Stomach (tissue), 9 donors: Measurements from ENCODE around the gene ADGRD1. TPM values are rescaled to one million over a fixed set of nuclear protein-coding genes. Genes with fewer than 3 reads are reported as not detected.

Experiments
- DNase-seq, 2 donors: peaks; one replicate each; pipeline versions ENCODE4 v3.0.0 to v3.0.0-alpha.2; 2013 to 2019
- H3K27ac ChIP-seq, 5 donors: fragments of 200-600 bp in 4 of 5; sonication (generic) in 4 of 5; one replicate each; pipeline ENCODE4 v1.5.1; 2013 to 2019; ENCODE audit warnings: mild to moderate bottlenecking in 1 of 5, moderate library complexity in 1 of 5
- H3K27me3 ChIP-seq, 3 donors: fragments of 200-600 bp; sonication (generic); one replicate each; pipeline ENCODE4 v1.5.1; 2017 to 2019; ENCODE audit warnings: mixed run types in 1 of 3
- H3K36me3 ChIP-seq, 4 donors: fragments of 200-600 bp; sonication (generic); 1 replicate in 3 of 4; 2 replicates in 1 of 4; pipeline ENCODE4 v1.5.1; 2016 to 2019
- H3K4me1 ChIP-seq, 4 donors: fragments of 200-600 bp; sonication (generic); one replicate each; pipeline ENCODE4 v1.5.1; 2016 to 2019
- H3K4me3 ChIP-seq, 4 donors: fragments of 200-600 bp; sonication (generic) in 3 of 4; one replicate each; pipeline ENCODE4 v1.5.1; 2016 to 2019; ENCODE audit warnings: mild to moderate bottlenecking in 1 of 4
- H3K9me3 ChIP-seq, 4 donors: fragments of 200-600 bp; sonication (generic); one replicate each; pipeline ENCODE4 v1.5.1; 2016 to 2019
- CTCF ChIP-seq, 7 experiments: fragments of 450-650 bp in 4 of 7; fragments of 200-600 bp in 3 of 7; sonication (generic) in 3 of 7; IDR thresholded peaks; one replicate each; pipeline ENCODE4 v1.5.1; 2016 to 2019; ENCODE audit warnings: antibody characterized with exemption in 7 of 7, control low read depth in 2 of 7, mild to moderate bottlenecking in 1 of 7
- EP300 ChIP-seq: sonication (generic); formaldehyde crosslinking; IDR thresholded peaks from one replicate; pipeline ENCODE4 v1.6.1; 2017; ENCODE audit warnings: antibody characterized with exemption
- POLR2A ChIP-seq, 4 donors: fragments of 450-650 bp; IDR thresholded peaks; one replicate each; pipeline ENCODE4 v1.6.1; 2016; ENCODE audit warnings: antibody characterized with exemption in 4 of 4, control low read depth in 2 of 4, mild to moderate bottlenecking in 1 of 4, moderate library complexity in 1 of 4
- POLR2AphosphoS5 ChIP-seq, 3 donors: sonication (generic); formaldehyde crosslinking; IDR thresholded peaks; one replicate each; pipeline ENCODE4 v1.6.1; 2016; ENCODE audit warnings: antibody characterized with exemption in 3 of 3
- WGBS, 5 donors: extraction: QIAGEN DNeasy Blood & Tissue Kit in 3 of 5; methylation state at CpG; one replicate each; pipeline versions ENCODE4 v1.1.5 to v1.1.7; 2013 to 2018; 5-methylcytosine and 5-hydroxymethylcytosine counted together
- intact Hi-C: fragments of 100-400 bp; cut with DNase I; formaldehyde crosslinking; loops from one replicate; pipeline ENCODE4 v1.15.1; 2023; ENCODE audit warnings: low total_unique reads
- polyA plus RNA-seq, 3 donors: library from polyadenylated mRNA; stranded (reverse); fragments of 200-250 nt; gene quantifications; one replicate each; pipeline ENCODE4 v1.2.3, GENCODE V29; 2013
- total RNA-seq, 5 donors: library from RNA; depleted of rRNA; stranded (reverse); fragments of >200 nt; gene quantifications; one replicate each; pipeline versions ENCODE4 v1.1.0 to v1.2.3, GENCODE V29; 2014 to 2016
- donor health status: healthy with polysubstance abuse.
- donor health status: Bipolar disorder and iron deficiency.
- donor health status: healthy.

The ADGRD1 gene
- total and polyA plus RNA-seq, 8 donors, result 3.7 to 43.8 (median 15.4) TPM

DNA sequence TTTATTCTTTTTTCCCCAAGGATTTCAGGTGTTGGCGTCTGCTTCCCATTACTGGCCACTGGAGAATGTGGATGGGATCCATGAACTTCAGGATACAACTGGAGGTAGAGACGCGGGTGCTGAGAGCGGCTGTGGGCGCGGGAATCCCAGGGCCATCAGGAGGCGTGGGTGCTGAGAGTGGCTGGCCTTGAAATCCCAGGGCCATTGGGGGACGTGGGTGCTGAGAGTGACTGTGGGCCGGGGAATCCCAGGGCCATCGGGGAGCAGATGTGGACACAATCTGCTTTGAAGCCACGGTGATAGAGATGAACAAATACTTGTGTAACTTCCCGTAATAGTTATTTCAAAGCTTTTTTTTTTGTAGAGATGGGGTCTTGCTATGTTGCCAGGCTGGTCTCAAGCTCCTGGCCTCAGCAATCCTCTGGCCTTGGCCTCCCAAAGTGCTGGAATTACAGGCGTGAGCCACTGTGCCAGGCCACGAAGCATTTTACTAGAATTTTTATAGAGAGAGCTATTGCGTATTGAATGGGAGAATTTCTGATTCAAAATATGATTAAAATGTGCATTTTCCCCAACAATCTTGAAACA, 12.8 kb downstream of the ADGRD1 start:
- no peak for DNase-seq
- no peaks in the 10 kb centered on the region for H3K27me3 ChIP-seq
- no peaks in the 10 kb centered on the region for H3K9me3 ChIP-seq
- H3K36me3 ChIP-seq, result peaks cover 0 to 15% (median 8%) of the 10 kb centered on the region in 4 donors
- H3K4me1 ChIP-seq, result peaks cover 0 to 1% (median under 1%) of the 10 kb centered on the region in 4 donors
- TF ChIP-seq EP300, result no peak
- no peak for TF ChIP-seq POLR2AphosphoS5 (IDR thresholded peaks at IDR 0.05)
- H3K4me3 ChIP-seq, result no peak overlapping the region
- intact Hi-C loops, result no loop called here
- 90 to 93% (median 92%) methylated on average over 15 of the region's 15 CpGs for WGBS, 5 donors
- H3K27ac ChIP-seq, result no peak overlapping the region

GRCh38 chr12:130967636-130968035, 13.9 kb downstream of the ADGRD1 start:
- Histone ChIP-seq H3K9me3 (no peaks in the 10 kb centered on the region), H3K36me3 (peaks cover 0 to 23% (median 8%) of the 10 kb centered on the region in 4 donors), H3K27ac (no peak overlapping the region), H3K4me3 (no peak overlapping the region), H3K4me1 (peaks cover 0 to 8% (median 3%) of the 10 kb centered on the region in 4 donors), H3K27me3 (no peaks in the 10 kb centered on the region)
- intact Hi-C loops, result no loop called here
- no peak for DNase-seq
- no peak for TF ChIP-seq EP300
- 92 to 96% (median 94%) methylated on average over 16 of the region's 16 CpGs for whole genome bisulfite sequencing, 5 donors

- 86 to 94% (median 88%) methylated on average over 7 of the region's 7 CpGs for WGBS, 5 donors
- H3K27ac ChIP-seq, result no peak overlapping the region
- TF ChIP-seq EP300, result no peak
- no peak for TF ChIP-seq POLR2A (IDR thresholded peaks at IDR 0.05)
- TF ChIP-seq CTCF (IDR thresholded peaks at IDR 0.05), result no peak
- no peak for TF ChIP-seq POLR2AphosphoS5 (IDR thresholded peaks at IDR 0.05)
- intact Hi-C loops, result no loop called here
- no peaks in the 10 kb centered on the region for H3K27me3 ChIP-seq
- DNase-seq, result no peak
- H3K4me1 ChIP-seq, result peaks cover 0 to 8% (median 3%) of the 10 kb centered on the region in 4 donors
- peaks cover 0 to 27% (median 8%) of the 10 kb centered on the region in 4 donors for H3K36me3 ChIP-seq
- H3K9me3 ChIP-seq, result no peaks in the 10 kb centered on the region
- no peak overlapping the region for H3K4me3 ChIP-seq
Measured at GRCh38 chr12:130968611-130969010, 14.9 kb downstream of the ADGRD1 start.

- Histone ChIP-seq H3K36me3 (peaks cover 0 to 32% (median 8%) of the 10 kb centered on the region in 4 donors), H3K27me3 (no peaks in the 10 kb centered on the region), H3K4me3 (no peak overlapping the region), H3K4me1 (peaks cover 0 to 8% (median 3%) of the 10 kb centered on the region in 4 donors), H3K9me3 (no peaks in the 10 kb centered on the region), H3K27ac (no peak overlapping the region)
- 77 to 86% (median 79%) methylated on average over 7 of the region's 7 CpGs for WGBS, 5 donors
- TF ChIP-seq EP300 (no peak), POLR2A (IDR thresholded peaks at IDR 0.05) (no peak), CTCF (IDR thresholded peaks at IDR 0.05) (no peak), POLR2AphosphoS5 (IDR thresholded peaks at IDR 0.05) (no peak)
- intact Hi-C loops, result no loop called here
- DNase-seq, result no peak
Measured at GRCh38 chr12:130969223-130969622, 15.5 kb downstream of the ADGRD1 start.

- Histone ChIP-seq H3K9me3 (no peaks in the 10 kb centered on the region), H3K4me1 (peaks cover 0 to 8% (median 3%) of the 10 kb centered on the region in 4 donors), H3K4me3 (no peak overlapping the region), H3K27me3 (no peaks in the 10 kb centered on the region), H3K27ac (no peak overlapping the region), H3K36me3 (peaks cover 0 to 35% (median 8%) of the 10 kb centered on the region in 4 donors)
- no peak for TF ChIP-seq POLR2A (IDR thresholded peaks at IDR 0.05)
- no peak for TF ChIP-seq EP300
- TF ChIP-seq POLR2AphosphoS5 (IDR thresholded peaks at IDR 0.05), result no peak
- no peak for TF ChIP-seq CTCF (IDR thresholded peaks at IDR 0.05)
- no peak for DNase-seq
- intact Hi-C loops, result no loop called here
- 41 to 64% (median 53%) methylated on average over 15 of the region's 15 CpGs for WGBS, 5 donors
Measured at GRCh38 chr12:130970165-130970907, 16.6 kb downstream of the ADGRD1 start.
